IPS DF 19.7 (cell line): ENCODE results near the gene RBM42.
A peak's percentile ranks its signal among the peaks of the same experiment; 100 is the strongest.

Source experiments
- DNase-seq: peaks from one replicate; pipeline ENCODE4 v3.0.0-alpha.2; 2013; ENCODE audit warnings: low read depth, low spot score

Gene RBM42

DNA sequence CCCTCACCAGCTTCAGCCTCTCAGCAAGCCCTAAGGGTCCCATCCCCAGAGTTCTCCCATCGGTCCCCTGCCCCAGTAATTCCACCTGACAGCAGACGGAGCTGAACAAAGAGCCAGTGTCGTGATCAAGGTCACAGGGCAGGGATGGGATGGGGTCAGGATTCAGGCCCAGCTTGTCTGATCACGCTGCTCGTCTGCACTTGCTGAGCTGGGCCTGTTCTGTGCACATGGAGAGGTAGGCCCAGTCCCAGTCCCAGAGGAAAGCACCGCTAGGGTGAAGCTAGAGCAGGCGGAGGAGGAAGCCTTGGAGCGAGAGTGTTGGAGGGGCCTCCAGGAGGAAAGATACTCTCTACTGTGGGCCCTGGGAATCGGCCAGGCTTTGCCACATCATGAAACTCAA is 7.1 kb upstream of the RBM42 start:
- DNase-seq, result no peak

DNA sequence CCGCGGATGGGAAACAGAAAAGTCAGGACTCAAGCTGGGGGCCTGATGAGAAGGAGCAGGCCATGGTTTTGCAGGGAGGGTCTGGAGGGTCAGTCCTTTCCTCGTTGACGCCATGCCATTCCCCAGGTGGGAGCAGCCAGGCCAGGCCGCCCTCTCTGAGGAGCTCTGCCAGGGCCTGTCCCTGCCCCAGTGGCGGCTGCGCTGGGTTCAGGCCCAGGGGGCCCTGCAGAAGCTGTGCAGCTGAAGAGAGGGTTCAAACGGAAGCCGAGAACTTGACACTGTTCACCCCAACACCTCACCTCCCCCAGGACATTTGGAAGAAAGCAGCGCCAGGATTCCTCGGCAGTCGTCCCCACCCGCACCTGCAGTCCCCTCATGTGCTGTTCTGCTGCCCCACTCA is 6.1 kb upstream of the RBM42 start:
- DNase-seq, result no peak

DNA sequence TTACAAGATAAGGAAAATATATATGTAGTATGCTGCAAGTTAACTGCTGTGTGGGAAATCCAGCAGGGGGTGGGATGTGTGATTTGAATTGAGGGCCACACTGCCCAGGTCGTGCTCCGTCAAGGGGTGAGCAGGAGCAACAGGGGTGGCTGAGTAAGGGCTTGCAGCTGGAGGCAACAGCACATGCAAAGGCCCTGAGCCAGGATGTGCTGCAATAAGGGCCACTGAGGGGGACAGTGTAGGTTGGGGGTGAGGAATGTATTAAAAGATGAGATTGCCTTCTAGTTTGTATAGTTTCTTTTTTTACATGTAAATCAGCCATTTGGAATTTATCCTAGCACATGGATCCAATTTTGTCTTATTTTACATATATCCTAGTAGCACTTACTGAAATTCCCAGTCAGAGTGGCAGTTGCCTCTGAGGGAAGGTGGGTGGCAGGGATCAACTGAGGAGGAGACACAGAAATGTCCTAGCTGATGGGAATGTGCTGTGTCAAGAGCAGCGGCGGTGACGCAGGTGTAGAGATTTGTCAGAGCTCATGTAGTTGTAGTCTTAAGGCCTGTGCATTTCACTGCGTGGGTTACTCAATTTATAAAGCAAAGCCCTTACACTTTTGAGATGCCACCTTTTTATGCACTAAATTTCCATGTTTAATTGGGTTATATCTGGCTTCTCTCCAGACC is 5.4 kb upstream of the RBM42 start:
- no peak for DNase-seq

DNA sequence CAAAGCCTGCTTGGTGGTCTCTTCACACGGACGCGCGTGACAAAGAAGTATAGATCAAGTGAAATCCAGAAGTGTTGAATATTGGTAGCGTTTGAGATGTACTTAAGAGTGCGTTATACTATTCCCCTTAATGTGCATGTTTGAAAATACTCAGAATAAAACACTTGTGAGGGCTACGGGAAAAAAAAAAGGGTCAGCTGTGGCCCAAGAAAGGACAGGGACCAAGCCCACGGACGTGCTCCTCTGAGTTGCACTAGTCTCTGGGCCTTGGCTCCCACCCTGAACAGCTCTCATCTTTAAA is 622 bp upstream of the RBM42 start:
- DNase-seq, result no peak

DNA sequence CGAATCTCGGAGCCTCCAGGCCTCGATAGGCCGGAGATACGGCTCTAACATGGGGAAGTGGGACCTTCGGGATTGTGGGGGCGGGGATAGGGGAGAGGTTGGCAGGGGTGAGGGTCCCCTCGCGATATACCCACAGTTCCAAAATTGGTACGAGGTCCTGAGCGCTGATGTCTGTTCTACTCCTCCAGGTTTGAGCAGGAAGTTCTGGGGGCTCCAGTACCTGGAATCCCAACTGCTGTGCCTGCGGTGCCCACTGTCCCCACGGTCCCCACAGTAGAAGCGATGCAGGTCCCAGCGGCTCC is 447 bp downstream of the RBM42 start:
- DNase-seq, result no peak

DNA sequence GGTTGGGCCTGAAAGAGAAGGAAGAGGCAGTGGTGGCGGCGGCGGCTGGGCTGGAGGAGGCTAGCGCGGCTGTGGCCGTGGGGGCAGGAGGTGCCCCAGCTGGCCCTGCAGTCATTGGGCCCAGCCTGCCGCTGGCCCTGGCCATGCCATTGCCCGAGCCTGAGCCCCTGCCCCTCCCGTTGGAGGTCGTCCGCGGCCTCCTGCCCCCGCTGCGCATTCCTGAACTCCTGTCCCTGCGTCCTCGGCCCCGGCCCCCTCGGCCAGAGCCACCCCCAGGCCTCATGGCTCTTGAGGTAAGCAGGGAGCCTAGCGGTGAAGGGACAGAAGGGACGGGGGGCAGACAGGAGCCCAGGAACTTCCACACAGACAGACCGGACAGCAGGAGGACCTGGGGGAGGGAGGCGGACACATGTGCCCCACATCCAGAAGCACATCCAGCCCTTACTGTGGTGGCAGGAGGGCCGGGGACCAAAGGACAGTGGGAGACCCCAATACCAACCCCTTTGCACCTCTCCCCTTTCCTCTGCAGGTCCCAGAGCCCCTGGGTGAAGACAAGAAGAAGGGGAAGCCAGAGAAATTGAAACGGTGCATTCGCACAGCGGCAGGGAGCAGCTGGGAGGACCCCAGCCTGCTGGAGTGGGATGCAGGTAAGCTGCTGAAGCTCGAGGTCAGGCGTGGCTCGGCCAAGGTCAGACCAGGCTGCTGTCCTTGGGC is 5.0 kb downstream of the RBM42 start:
- DNase-seq, result no peak

DNA sequence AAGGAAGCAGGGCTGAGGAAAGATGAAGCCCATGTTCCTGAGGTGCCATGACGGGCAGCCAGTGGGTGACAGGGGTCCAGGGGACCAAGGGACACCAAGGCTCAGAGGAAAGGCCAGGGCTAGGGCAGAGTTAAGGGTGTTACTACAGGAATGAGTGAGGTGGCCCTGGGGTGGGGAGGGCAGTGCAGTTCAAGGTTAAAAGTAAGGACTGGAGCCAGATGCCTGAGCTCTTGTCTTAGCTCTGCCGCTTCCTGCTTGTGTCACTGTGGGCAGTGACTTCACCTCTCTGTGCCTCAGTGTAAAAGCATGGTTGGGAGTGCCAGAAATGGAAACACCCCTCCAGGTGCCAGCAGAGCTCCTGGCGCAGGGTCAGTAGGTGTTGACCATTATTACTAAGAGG is 7.8 kb downstream of the RBM42 start:
- DNase-seq, result no peak

DNA sequence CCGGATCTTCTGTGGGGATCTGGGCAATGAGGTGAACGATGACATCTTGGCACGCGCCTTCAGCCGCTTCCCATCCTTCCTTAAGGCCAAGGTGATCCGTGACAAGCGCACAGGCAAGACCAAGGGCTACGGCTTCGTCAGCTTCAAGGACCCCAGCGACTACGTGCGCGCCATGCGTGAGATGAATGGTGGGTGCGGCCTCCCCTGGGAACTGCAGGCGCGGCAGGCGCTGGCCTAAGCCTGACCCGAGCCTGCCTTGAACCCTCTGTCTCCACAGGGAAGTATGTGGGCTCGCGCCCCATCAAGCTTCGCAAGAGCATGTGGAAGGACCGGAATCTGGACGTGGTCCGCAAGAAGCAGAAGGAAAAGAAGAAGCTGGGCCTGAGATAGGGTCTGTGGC is 8.3 kb downstream of the RBM42 start:
- no peak for DNase-seq

DNA sequence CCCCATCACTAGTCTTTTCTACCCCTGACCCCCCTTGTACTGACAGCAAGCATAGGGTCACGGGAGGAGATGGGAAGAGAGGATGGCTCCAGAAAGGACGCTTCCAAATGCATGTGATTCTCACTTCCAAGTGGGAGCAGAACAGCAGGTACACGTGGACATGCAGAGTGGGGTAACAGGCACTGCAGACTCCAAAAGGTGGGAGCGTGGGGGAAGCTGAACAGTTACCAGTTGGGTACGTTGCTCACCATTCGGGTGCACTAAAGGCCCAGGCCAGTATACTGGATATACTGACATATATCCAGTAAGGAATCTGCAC is 10.4 kb downstream of the RBM42 start:
- DNase-seq, result no peak

DNA sequence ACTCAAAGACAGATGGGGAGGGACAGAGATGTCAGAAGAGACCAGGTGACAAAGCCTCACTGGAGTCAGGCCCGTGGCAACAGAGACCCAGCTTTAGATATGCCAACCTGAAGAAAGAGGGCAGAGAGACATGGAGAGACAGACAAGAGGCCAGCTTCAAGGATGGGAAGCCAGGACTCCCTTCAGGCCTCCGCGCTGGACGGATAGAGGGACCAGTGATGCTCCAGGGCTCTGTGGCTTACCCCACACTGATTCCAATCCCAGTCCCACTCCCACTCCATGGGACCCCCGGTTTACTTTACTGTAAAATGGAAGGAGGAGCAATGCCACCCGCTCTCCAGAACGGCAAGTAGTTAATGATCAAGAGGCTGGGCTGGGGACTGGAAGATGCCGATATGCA is 11.0 kb downstream of the RBM42 start:
- no peak for DNase-seq

DNA sequence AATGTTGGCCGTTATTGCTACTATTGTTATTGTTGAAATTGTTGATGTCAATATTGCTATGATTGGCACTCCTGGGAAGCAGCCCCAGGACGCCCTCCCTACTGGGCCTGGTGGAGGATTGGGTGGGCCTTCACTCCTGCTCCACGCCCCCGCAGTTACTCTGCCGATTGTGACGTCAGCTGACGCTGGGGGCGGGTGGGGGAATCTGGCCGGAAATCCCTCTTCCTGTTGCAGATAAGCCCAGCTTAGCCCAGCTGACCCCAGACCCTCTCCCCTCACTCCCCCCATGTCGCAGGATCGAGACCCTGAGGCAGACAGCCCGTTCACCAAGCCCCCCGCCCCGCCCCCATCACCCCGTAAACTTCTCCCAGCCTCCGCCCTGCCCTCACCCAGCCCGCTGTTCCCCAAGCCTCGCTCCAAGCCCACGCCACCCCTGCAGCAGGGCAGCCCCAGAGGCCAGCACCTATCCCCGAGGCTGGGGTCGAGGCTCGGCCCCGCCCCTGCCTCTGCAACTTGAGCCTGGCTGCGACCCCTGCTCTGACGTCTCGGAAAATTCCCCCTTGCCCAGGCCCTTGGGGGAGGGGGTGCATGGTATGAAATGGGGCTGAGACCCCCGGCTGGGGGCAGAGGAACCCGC is 12.8 kb downstream of the RBM42 start, which contains the start of gene ETV2:
Gene ETV2 (plus strand): TSS at position 231 of the 637 bp plus-strand sequence. CDS start 716 bp downstream, outside the sequence.
- DNase-seq, result no peak

DNA sequence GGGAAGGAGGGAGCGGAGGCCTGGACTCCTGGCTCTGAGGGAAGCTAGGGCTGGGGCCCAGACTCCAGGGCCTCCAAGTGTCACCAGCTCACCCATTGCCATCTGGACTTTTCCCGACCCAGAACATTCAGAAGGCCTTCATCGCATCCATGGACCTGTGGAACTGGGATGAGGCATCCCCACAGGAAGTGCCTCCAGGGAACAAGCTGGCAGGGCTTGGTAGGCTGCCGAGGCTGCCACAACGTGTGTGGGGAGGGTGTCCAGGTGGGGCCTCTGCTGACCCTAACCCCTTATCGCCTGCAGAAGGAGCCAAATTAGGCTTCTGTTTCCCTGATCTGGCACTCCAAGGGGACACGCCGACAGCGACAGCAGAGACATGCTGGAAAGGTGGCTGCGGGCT is 13.5 kb downstream of the RBM42 start:
- DNase-seq, result no peak

DNA sequence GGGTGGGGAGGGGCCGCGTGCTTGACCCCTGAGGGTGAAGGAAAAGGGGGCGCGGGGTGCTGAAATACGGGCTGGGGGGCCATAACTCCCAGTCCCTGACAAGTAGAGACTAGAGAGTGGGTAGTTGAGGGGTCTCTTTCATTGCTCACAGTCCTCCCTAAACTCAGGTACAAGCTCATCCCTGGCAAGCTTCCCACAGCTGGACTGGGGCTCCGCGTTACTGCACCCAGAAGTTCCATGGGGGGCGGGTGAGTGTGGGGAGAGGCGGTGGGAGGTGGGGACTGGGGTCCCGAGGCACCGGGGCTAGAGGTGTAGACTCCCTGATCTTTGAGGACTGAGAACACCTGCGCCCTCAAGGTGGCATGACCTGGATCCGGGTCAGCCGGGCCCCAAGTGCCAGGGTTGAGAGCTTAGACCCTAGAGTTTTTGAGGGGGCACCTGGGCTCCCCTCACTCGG is 14.0 kb downstream of the RBM42 start:
- no peak for DNase-seq

DNA sequence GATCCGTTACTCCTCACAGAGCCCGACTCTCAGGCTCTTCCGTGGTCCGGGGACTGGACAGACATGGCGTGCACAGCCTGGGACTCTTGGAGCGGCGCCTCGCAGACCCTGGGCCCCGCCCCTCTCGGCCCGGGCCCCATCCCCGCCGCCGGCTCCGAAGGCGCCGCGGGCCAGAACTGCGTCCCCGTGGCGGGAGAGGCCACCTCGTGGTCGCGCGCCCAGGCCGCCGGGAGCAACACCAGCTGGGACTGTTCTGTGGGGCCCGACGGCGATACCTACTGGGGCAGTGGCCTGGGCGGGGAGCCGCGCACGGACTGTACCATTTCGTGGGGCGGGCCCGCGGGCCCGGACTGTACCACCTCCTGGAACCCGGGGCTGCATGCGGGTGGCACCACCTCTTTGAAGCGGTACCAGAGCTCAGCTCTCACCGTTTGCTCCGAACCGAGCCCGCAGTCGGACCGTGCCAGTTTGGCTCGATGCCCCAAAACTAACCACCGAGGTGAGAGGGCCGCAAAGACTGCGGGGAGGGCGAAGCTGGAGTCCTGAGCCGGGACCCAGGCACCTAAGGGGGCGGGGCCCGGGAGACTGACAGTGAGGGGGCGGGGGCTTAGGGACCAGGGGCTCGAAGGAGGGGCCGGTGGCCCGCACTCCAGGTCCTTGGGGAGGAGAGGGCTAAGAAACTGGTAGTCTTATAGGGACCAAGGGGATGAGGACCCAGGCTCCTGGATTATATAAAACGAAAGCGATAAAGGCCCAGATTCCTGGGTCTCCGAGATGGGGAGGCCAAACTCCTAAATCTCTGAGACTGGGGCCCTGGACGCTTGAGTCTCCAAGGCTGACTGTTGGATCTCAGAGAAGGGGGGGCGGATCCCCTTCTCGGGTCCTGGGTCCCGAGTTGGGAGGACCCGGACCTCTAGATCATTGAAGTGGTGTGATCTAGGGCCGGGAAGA is 14.7 kb downstream of the RBM42 start:
- no peak for DNase-seq

DNA sequence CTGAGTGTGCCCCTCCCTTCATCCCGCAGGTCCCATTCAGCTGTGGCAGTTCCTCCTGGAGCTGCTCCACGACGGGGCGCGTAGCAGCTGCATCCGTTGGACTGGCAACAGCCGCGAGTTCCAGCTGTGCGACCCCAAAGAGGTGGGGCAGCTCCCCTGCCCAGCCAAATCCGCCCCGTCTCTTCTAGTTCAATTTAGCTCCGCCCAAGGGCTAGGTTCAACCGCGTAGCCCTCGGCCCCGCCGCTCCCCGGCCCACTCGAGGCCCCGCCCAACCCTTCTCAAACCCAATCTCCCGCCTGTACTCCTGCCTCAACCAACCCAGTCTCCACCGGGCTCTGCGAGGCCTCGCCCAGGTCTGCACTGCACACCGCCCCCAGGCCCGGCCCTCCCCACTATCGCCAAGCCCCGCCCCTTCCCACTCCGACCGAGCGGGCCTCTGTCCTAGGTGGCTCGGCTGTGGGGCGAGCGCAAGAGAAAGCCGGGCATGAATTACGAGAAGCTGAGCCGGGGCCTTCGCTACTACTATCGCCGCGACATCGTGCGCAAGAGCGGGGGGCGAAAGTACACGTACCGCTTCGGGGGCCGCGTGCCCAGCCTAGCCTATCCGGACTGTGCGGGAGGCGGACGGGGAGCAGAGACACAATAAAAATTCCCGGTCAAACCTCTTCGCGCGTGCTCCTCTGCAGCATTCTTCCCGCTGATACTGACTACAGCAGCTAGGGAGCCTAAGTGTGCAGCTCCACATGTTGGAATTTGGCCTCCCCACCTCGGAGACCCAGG is 15.6 kb downstream of the RBM42 start:
- peak; percentile 82 for DNase-seq

DNA sequence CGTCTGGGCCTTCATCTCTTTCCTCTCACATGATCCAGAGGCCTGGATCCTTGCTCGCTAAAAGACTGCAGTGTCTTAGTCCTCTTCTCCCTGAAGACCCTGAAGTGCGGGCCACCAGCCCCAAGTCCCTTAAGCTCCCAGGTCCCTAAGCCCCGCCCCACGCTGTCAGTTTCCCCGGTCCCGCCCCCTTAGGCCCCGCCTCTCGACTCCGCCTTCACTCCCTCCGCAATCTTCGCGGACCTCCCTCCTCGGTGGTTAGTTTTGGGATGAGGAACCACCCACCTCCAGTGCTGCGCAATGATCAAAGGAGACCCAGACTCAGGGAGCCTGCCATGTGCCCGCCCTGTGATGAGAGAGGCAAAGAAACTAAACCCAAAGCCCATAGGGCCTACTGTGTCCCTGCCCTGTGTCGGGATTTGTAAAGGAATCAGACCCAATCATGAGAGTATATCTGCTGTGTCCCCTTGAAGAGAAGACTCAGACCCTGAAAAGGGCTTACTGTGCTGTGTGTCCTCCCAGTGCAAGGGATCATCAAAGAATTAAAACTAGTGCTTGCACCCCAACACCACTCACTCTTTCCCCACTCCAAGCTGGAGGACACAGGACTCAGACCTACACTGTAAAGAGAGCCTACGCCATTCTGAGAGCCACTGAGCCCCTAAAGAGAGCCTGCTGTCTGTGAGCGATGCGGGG is 16.3 kb downstream of the RBM42 start:
- no peak for DNase-seq

DNA sequence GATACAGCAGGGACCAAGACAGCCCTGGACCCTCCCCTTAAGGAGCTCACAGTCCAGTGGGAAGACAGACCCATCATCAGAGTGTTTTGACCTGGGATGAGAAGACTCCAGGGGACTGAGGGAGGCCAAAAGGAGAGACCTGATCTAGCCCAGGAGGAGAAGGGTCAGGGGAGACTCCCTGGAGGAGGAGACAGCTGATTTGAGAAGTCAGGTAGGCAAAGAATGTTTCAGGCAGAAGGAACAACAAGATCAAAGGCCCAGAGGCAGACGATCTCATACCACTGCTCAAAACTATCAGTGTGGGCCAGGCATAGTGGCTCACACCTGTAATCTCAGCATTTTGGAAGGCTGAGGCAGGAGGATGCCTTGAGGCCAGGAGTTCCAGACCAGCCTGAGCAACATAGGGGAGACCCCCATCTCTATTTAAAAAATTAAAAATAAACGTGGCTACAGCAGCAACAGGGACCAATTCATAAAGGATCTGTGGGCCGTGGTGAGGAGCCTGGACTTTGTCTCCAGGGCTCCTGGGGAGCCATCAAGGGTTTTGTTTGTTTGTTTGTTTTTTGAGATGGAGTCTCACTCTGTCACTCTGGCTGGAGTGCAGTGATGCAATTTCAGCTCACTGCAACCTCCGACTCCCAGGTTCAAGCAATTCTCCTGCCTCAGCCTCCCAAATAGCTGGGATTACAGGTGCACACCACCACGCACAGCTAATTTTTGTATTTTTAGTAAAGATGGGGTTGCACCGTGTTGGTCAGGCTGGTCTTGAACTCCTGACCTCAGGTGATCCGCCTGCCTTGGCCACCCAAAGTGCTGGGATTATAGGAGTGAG is 17.1 kb downstream of the RBM42 start:
- no peak for DNase-seq

DNA sequence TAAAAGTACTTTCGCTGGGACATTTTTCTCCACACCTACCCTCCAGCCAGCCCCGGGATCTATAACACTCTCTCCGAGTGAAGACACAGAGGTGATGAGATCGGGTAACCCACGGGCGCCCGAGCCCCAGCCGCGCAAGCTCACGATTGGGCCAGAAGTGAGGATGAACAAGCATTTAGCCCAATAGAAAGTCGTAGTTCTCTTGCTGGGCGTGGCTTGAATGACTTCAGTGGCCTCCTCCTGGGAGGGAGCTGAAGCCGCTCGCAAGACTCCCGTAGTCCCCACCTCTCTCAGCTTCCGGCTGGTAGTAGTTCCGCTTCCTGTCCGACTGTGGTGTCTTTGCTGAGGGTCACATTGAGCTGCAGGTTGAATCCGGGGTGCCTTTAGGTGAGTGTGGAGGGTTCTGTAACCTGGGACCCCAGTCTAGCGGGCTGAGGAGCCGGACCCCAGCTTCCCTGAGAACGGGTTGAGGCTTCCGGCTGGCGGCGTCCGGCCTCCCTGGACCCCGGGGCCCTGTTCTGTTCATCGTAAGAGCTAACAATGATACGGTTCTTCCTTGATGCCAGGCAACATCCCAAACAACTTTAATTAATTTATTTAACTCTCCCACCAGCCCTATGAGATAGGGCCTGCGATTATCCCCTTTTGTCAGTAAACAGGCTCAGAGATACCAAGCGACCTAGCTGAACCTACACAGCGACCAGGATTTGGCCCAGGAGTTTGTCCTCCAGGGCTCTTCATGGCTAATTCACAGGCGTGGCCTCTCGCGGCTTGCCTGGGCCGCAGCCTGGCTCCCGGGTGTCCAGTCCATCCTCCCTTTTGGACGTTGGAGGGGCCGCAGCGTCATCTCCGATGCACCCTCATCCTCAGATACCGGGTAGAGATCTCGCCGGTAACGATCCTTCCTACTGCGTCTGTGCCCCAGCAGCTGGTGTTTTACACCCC is 19.5 kb downstream of the RBM42 start, which contains the start of gene COX6B1:
Gene COX6B1 (plus strand): TSS at position 307 of the 945 bp plus-strand sequence. CDS start 2,921 bp downstream, outside the sequence.
- DNase-seq, result peak; percentile 95

DNA sequence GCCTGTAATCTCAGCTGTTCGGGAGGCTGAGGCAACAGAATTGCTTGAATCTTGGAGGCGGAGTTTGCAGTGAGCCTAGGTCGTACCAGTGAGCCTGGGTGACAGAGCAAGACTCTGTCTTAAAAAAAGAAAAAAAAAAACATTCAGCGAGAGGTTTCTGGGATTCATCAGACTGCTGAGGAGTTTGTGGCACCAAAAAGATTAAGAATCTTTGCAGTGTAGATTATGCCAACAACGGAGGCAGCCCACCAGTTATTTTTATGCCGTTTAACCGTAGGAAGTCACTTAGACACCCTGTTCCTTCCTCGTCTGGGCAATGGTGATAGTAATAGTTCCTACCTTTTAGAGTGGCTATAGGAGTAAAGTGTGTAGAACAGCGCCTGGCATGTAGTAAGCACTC is 21.7 kb downstream of the RBM42 start:
- no peak for DNase-seq
